ENCODE results near the gene TIGD2.

Gene TIGD2

DNA sequence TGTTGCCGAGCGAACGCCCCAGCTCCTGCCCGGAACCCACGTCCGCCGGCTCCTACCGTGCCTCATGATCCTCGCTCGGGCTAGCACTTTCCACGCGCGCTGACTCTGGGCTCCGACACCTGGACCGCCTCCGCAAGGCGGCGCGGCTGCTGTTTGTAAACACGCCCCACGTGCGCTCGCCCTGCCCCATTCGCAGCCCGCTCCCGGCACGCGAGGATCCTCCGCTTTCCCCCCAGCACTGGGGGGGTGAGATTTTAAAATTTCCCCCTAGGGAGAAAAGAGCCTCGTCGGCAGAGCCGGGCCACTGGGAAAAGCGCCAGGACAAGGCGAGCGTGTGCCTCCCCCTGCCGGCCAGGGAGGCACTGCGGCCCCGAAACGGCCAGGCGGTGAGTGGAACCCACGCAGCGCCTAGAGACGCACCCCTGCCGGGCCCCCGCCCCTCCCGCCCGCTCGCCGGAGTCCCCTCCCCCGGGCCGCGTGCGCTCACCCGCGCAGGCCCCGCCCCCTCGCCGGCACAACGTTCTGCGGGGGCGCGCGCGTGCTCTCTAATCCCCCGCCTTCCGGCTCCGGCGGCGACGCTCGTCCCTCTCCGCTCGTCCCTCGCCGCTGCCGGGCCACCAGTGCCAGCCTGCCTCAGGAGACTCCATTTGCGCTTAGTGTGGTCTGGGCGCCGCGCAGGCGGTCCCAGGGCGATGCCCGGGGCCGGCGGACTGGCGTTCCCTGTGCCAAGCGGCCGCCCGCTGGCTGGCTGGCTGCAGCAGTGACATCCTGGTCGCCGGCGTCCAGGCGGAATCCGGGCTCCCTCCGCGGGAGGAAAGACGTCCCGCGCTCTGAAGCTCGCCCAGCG lies at the start of gene TIGD2:
TSS of gene TIGD2 (plus strand) at position 548 of the 847 bp plus-strand sequence. CDS start 1,442 bp downstream, outside the sequence.
- peak; percentile 69 for DNase-seq

DNA sequence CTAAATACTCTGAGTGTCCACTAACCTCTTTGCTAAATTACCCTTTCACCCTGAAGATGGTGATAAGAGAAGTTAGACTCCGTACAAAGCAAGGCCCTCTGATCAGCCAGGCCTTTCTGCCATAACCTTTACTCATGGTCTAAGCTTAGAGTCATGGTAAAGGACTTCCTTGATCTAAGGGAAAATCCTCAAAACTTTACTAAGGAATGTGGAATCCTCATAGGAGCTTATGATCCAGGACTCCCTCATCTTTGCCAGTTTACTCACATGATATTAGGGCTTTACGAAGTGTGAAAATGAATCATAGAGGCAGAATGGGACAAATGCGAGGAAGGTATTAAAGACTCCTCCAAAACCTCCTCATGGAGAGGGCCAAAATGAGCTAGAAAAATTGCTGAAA lies 46.5 kb upstream of the TIGD2 start:
- no peak for DNase-seq

DNA sequence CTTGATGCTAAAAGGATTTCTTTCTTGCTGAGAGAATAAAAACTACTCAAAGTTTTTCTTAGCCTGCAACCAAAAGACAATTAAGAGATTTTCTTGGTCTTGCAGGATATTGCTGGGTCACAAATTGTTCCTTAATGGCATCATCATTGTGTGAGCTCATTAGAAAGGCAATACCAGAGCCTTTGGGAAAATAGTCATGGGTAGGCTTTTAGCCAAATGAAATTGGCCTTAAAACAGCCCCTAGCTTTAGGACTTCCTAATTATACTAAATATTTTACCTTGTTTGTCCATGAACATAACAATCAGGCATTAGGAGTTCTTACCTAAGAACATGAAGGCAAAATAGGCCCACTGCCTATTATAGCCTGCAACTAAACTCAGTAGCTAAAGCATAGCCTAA lies 43.9 kb upstream of the TIGD2 start:
- DNase-seq: no peak

DNA sequence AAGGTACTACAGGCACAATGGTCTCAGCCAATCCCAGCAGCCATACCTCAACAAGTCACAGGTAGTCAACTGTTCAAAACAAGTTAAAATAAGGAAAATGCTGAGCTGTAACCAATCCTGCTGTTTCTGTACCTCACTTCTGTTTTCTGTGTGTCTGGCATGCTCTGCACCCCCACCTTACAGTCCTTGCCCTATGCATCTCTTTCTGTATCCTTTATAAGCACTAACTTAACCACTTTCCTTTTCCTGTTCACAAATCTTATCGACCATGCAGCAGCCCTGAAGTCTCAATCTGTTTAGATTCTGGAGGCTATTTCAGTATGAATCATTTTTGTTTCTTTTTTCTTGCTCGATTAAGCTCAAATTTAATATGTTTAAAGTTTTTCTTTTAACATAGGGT lies 41.9 kb upstream of the TIGD2 start:
- DNase-seq: no peak

DNA sequence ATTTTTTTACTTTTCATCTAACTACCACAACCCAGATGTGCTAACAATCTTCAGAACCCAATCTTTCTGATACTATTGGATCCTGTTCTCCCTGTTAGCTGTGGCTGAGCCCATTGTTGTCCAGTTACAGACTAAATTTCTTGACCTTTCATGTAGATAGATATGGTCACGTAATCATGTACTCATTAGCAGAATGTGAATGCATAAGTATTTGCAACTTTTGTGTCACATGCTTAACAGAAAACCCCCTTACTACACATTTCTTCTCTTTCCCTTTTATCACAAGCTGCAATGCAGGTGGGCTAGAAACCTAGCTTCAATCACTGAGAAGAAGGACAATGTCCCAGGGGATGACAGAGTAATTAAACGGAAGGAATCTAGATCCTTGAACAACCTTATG lies 41.3 kb upstream of the TIGD2 start:
- DNase-seq: no peak

DNA sequence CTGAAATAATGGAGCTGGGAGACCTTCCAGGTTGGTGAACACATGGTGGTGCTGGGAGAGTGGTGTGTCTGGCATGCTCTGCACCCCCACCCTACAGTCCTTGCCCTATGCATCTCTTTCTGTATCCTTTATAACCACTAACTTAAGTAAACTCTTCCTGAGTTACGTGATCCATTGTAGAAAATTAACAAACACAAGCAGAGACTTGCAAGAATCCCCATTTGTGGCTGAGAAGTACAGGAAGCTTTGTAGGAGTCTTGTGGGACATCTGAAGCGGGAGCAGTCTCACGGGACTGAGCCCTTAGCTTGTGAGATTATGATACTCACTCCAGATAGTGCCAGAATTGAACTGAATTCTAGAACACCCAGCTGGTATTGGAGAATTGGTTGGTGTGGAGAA lies 40.0 kb upstream of the TIGD2 start:
- no peak for DNase-seq

DNA sequence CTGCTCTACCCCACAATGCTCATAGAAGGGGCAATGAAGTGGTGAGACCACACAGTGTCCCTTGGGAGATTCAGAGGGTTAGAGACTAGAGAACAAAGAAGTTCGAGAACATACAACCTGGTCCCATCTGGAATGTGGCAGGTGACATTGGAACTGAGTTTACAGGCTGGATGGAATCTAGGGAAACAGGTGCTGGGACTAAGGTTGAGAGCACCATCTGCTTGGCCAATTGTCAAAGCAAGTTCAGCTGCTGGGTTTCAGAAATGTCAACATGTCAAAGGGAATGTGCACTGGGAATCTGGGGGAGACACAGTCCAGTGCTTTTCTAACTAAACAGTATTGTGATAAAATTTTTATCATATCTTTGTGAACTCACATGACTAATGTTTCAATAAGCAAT lies 38.4 kb upstream of the TIGD2 start:
- no peak for DNase-seq

DNA sequence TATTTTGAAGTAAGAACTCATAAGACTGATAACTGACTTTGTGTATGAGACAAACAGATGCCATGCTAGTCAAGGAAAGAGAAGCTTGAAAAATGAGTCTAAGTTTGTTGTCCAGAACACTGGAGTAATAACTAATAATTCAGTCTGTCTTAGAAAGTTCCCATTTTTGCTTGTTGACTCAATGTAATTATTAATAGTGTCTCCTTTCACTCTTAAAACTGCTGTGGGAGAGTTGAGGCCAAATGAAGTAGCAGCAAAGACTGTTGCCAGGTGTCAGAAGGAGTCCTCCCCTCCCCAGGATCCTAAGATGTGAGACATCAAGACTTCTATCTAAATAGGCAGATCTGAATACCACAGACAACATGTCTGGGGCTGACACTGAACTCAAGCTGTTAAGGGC lies 33.6 kb upstream of the TIGD2 start:
- DNase-seq: no peak

DNA sequence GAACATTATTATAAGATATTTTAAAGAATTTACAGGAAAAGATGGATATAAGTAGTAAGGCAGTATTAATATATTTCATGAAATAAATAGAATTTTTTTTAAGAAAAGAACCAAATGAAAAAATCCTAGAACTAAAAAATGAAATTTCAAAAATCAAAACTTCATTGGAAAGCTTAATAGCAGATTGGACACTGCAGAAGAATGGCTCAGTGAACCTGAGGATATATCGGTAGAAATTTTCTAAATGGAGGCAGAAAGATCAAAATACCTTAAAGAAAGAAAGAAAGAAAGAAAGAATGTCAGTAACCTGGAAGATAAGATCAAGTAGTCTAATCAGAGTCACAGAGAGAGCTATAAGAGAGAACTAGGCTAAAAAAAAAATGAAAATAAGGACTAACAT lies 33.0 kb upstream of the TIGD2 start:
- no peak for DNase-seq

DNA sequence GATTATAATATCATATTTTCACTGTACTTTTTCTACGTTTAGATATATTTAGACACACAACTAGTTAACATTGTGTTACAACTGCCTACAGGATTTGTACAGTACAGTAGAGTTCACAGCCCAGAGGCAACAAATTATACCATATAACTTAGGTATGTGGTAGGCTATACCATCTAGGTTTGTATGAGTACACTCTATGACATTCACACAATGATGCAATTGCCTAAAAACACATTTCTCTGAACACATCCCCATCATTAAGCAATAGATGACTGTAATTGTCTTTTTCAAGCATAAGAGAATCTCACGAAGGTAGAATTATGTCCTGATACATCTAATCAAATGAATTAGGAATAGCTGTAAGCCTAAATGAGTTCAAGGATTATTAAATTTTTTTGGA lies 12.3 kb upstream of the TIGD2 start:
- no peak for DNase-seq

DNA sequence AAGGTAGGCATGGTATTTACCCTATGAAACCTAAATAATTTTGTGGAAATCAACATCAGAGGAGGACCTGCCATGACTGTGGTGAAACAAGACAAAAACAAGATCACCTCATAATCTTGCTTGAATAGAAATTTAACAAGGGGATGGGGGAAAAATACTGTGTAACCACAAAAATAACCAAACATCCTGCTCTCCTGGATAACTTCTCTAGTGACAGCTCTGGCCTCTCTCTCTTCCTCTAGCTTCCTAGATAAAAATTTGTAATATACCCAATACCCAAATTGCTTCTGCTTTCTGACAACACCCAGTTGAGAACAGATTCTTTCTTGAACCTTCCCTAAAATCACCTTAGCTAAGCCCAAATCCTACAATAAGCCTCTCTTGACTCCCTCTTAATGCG lies 11.9 kb upstream of the TIGD2 start:
- DNase-seq: no peak

DNA sequence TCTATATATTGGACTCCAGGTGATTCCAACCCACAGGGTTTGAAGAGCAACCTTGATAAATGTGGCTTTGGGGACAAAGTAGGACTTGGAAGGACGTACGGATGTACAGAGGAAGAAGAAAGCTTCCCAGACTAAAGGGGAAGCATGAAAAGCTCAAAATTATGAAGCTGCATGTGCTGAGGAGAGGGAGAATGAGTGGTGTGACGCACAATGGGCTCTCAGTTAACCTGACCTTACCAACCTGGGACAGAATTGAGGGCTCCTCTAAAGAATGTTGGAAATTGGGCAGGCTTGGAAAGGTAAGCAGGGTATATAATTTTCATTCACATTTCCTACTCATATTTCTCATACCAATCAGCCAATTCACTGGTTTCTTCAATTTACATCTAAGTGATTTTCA lies 10.5 kb upstream of the TIGD2 start:
- DNase-seq: no peak

DNA sequence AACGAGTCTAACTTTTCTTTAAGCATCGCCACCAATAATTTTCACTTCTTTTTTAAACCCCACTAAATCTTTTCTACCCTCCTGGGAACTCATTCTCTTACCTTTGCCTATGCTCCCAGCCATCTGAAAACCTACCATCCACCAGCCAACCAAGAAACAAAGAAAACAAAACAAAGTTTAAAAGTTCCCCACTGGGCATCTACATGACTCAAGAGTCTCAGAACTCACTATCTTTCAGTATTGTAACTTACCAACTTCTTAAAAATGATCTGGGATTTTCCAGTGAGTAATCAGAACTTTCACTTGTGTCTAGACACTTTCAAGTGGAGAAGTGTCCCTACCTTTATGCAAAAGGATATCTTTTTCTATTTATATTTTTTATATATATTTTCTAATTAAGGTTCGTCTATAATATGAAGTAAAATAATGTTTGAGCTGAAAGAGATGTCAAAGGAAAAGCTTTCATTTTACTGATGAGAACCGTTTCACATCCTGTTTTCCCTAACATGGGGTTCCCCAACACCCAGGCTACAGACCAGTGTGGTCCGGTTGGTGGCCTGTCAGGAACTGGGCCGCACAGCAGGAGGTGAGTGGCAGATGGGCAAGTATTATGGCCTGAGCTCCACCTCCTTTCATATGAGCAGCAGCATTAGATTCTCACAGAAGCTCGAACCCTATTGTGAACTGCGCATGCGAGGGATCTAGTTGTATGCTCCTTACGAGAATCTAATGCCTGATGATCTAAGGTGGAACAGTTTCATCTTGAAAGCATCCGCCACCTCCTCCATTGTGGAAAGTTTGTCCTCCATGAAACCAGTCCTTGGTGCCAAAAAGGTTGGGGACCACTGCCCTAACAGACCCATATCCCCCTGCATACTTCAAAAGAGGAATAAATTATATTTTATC lies 9.8 kb upstream of the TIGD2 start:
- no peak for DNase-seq

DNA sequence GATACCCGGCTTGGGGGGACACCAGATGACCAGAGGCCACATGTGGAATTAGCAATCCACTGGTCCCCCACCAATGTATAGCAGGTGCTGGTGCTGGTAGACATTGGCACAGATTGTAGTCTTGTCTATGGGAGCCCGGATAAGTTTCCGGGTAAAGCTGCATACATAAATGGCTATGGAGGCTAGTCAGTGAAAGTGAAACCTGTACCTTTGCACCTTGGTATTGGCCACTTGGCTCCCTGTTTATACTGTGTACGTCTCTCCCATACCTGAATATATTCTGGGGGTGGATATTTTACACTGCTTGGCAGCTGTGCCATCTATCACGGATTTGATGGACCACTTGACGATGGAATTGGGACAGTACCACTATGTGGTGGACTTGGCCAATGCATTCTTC lies 5.6 kb upstream of the TIGD2 start:
- no peak for DNase-seq

DNA sequence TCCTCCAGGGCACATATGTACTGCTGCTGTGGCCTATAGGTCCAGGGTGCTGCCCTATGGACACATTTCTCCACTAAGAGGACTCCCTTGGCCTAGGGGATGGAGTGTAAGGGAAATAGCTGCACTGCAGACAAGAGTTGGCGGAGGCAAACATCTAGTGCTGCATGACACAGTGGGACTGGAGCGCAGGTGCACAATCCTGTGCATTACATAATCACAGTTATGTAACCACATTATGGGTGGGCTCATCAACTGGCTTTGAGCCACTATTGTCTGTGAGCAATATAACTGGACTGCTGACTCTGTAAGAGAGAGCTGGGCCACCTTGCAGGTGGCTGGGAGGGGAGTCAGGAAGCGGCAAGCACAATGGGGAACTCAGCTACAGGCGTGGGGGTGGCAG lies 3.2 kb upstream of the TIGD2 start:
- no peak for DNase-seq

DNA sequence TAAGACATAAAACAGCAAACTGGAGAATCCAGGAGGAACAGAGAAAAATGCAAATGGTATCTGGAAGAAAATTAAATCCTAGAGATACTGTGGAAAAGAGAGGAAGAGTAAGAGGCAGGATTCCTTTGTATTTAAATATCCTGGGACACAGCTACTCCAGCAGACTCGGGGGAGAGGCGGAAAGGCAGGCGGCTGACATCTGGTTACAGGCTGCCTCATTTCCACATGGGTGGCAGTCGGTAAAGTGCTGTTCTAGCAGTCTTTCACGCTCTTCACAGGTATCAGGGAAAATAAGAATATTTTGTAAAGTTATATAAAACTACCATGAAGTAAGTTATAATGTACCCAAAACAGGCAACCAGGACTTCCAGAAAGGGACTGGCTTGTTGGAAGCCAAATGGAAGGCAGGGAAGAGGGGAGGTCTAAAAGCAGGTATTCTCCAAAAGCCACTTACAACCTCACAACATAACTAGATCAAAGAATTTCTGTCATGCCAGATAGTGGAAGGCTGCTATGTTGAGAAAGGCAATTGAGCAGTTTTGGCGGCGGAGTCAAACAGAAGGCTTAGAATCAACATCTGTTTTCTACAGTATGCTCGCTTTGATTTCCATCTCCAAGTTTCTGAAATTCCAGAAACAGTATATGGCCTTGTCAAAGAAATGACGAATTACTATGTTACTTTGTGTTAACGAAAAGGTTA lies 1.3 kb upstream of the TIGD2 start:
- no peak for DNase-seq

DNA sequence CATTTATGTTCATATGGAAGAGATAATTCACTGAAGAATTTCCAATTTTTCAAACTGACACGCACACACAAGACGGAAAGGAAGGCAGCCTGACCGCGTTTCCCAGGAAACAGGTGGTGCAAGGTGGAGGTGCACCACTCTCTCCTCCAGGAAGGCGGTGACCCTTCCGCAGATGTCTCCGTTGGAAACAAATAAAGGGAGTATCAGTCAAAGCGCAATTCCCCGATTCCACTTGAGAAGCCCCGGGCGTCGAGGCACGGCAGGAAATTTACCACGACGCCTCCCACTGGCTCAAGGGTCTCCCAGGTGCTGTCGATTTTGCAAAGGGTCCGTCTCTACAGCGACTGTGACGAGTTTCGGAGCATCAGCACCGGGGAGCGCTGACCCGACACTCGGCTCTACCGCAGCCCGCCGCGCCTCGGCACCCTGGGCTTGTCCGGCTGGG lies 770 bp upstream of the TIGD2 start:
- DNase-seq: no peak

DNA sequence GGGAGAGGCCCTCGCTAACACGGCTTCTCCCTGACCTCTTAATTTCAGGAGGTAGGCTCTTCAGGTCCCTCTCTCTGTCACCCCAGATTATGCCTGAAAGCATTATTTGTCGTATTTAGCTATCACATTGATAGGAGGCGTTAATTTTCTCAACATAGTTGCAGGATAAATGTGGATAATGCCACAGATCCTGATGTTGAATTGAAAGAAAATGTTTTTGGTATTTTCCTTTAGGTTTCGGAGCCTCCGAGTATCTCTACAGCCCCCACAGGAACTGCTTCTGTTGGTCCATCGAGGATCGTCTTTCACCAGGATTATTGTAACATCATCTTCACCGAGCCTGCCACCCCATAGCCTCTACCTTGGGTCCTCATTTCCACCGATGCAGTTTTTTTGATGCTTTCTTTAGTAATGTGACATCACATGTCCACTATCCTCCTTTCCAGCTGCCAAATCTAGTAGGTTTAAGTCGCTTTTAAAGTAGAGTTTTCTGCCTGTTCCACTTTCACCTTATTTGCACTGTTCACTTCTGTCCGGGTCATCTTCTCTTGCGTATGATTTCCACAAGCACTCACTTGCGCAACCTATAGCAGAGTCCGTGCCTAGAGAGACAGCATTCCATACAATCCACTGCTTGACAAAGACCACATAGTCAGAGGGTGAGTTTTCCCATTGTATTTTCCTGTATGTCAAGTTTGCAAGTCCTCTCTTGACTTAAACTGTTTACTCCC lies 665 bp downstream of the TIGD2 start:
- no peak for DNase-seq

DNA sequence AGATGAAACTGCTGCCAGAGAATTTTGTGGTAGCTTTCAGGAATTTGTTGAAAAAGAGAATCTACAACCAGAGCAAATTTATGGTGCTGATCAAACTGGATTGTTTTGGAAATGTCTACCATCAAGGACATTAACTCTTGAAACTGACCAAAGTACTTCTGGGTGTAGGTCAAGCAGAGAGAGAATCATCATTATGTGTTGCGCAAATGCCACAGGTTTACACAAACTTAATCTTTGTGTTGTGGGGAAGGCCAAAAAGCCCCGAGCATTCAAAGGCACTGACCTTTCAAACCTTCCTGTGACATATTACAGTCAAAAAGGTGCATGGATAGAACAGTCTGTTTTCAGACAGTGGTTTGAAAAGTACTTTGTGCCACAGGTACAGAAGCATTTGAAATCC lies 2.1 kb downstream of the TIGD2 start:
- no peak for DNase-seq

DNA sequence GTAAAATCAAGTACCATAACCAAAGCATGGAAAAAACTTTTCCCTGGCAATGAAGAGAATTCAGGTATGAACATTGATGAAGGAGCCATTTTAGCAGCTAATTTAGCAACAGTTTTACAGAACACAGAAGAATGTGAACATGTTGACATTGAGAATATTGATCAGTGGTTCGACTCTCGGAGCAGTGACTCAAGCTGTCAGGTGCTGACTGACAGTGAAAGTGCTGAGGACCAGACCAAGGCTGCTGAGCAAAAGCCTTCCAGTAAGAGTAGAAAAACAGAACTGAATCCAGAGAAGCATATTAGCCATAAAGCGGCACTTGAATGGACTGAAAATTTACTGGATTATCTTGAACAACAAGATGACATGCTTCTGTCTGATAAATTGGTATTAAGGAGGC lies 2.8 kb downstream of the TIGD2 start:
- no peak for DNase-seq

DNA sequence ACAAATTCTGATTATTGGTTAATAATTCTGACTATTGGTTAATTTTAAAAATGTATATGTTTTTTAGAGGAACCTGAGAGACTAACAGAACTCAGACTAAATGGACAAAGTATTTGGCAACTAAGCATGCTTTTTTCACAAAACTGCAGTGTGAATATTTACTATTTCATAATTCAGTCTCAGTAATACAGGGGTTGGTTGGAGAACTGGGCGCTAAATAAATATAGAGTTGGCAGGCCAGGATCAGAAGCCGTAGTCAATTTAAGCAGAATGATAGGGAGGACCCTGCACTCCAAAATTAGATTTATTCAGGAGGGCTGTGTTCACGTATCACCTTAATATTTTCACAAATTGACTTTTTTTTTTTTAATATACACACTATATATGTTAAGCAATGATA lies 5.8 kb downstream of the TIGD2 start:
- DNase-seq: no peak

DNA sequence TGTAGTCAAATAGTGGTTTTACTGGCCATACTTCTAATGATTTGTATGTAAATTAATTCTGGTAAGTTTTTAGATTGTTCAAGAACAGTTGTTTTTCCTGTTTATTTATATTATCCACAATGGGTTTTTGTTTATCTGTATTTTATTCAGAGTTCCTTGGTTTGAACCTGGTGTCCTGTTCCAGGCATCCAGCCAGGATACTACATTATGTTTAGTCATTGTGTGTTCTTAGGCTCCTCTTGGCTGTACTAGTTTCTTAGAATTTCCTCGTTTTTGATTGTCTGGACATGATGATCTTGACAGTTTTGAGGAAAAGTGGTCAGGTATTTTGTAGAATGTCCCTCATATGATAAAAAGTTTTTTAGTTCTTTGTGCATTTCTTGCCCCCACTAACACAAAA lies 7.8 kb downstream of the TIGD2 start:
- DNase-seq: no peak

DNA sequence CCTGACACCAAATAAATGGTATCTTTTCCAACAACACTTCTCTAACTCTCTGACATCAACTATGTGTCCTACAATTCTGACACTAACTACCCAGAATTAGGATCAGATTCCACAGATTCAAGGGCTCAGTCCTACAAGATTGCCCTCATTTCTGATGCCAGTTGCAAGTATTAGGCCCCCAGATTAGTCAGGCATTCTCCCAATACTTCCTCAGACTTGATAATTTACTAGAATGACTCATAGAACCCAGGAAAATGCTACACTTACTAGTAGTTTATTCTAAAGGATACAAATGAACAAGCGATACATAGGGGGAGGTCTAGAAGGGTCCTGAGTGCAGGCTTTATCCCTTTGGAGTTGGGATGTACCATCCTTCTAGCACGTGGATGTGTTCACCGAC lies 8.5 kb downstream of the TIGD2 start:
- no peak for DNase-seq
